H9 (cell line): Measurements from ENCODE around the gene CBR1. TPM values are rescaled to one million over a fixed set of nuclear protein-coding genes. Genes with fewer than 3 reads are reported as not detected.

Source experiments
- DNase-seq: peaks from one replicate; pipeline ENCODE4 v3.0.0-alpha.2; 2017
- H2AFZ ChIP-seq: one replicate; pipeline ENCODE4 v1.6.1; 2013; ENCODE audit warnings: mild to moderate bottlenecking, low read length, control low read depth, moderate library complexity
- H2AK5ac ChIP-seq: 2 replicates; pipeline ENCODE4 v1.6.1; 2013; ENCODE audit warnings: low read length, control low read depth, mixed read lengths; ENCODE audit not compliant: insufficient read length
- H2BK120ac ChIP-seq: one replicate; pipeline ENCODE4 v1.6.1; 2013; ENCODE audit warnings: low read depth, mild to moderate bottlenecking, low read length, control low read depth, inconsistent platforms; ENCODE audit not compliant: poor library complexity, severe bottlenecking
- H2BK12ac ChIP-seq: 2 replicates; pipeline ENCODE4 v1.6.1; 2013; ENCODE audit warnings: low read length, control low read depth, mixed read lengths, low read depth; ENCODE audit not compliant: insufficient read length
- H2BK15ac ChIP-seq: 2 replicates; pipeline ENCODE4 v1.6.1; 2013; ENCODE audit warnings: low read depth, low read length, control low read depth
- H2BK20ac ChIP-seq: one replicate; pipeline ENCODE4 v1.6.1; 2013; ENCODE audit warnings: low read depth, mild to moderate bottlenecking, low read length, control low read depth, inconsistent platforms; ENCODE audit not compliant: poor library complexity, severe bottlenecking
- H2BK5ac ChIP-seq: 2 replicates; pipeline ENCODE4 v1.6.1; 2013; ENCODE audit warnings: low read length, control low read depth, mixed read lengths; ENCODE audit not compliant: insufficient read length
- H3K14ac ChIP-seq: 2 replicates; pipeline ENCODE4 v1.6.1; 2013; ENCODE audit warnings: low read length, control low read depth; ENCODE audit not compliant: insufficient read depth
- H3K18ac ChIP-seq: 2 replicates; pipeline ENCODE4 v1.6.1; 2013; ENCODE audit warnings: low read depth, mild to moderate bottlenecking, mixed read lengths, low read length, control low read depth; ENCODE audit not compliant: insufficient read length
- H3K23ac ChIP-seq: 2 replicates; pipeline ENCODE4 v1.6.1; 2013; ENCODE audit warnings: low read length, control low read depth, mixed read lengths, low read depth; ENCODE audit not compliant: insufficient read length
- H3K23me2 ChIP-seq: 2 replicates; pipeline ENCODE4 v1.6.1; 2013; ENCODE audit warnings: low read depth, mild to moderate bottlenecking, mixed read lengths, low read length, control low read depth; ENCODE audit not compliant: insufficient read length, poor library complexity, severe bottlenecking
- H3K27ac ChIP-seq: 2 replicates; pipeline ENCODE4 v1.5.1; 2013; ENCODE audit warnings: low read length, control low read depth, mixed read lengths, low read depth; ENCODE audit not compliant: insufficient read length
- H3K27me3 ChIP-seq: 2 replicates; pipeline ENCODE4 v1.6.1; 2013; ENCODE audit warnings: low read length, control low read depth, inconsistent platforms; ENCODE audit not compliant: insufficient read depth
- H3K4ac ChIP-seq: 2 replicates; pipeline ENCODE4 v1.6.1; 2013; ENCODE audit warnings: low read depth, mild to moderate bottlenecking, control low read depth, inconsistent platforms, low read length, moderate library complexity
- H3K4me1 ChIP-seq: 2 replicates; pipeline ENCODE4 v1.6.1; 2013; ENCODE audit warnings: low read length, control low read depth, inconsistent platforms; ENCODE audit not compliant: insufficient read depth
- H3K4me2 ChIP-seq: 2 replicates; pipeline ENCODE4 v1.6.1; 2013; ENCODE audit warnings: low read length, control low read depth, mixed read lengths; ENCODE audit not compliant: insufficient read length, insufficient read depth
- H3K56ac ChIP-seq: 2 replicates; pipeline ENCODE4 v1.6.1; 2013; ENCODE audit warnings: low read depth, mild to moderate bottlenecking, mixed read lengths, low read length, control low read depth; ENCODE audit not compliant: insufficient read length
- H3K79me1 ChIP-seq: 2 replicates; pipeline ENCODE4 v1.6.1; 2013; ENCODE audit warnings: low read depth, mild to moderate bottlenecking, moderate library complexity, low read length, control low read depth, inconsistent platforms; ENCODE audit not compliant: insufficient read depth, poor library complexity, severe bottlenecking
- H3K79me2 ChIP-seq: 2 replicates; pipeline ENCODE4 v1.6.1; 2013; ENCODE audit warnings: low read length, control low read depth, inconsistent platforms; ENCODE audit not compliant: insufficient read depth
- H3K9ac ChIP-seq: 2 replicates; pipeline ENCODE4 v1.6.1; 2013; ENCODE audit warnings: low read length, control low read depth, mixed read lengths; ENCODE audit not compliant: insufficient read length; ENCODE audit errors: extremely low read depth
- H3K9me3 ChIP-seq: one replicate; pipeline ENCODE4 v1.6.1; 2013; ENCODE audit warnings: low read depth, low read length, inconsistent platforms; ENCODE audit not compliant: control insufficient read depth
- H3T11ph ChIP-seq: one replicate; pipeline ENCODE4 v1.6.1; 2013; ENCODE audit warnings: mild to moderate bottlenecking, low read length, control low read depth, inconsistent platforms
- H4K20me1 ChIP-seq: one replicate; pipeline ENCODE4 v1.6.1; 2013; ENCODE audit not compliant: control insufficient read depth, insufficient read length, insufficient read depth
- H4K5ac ChIP-seq: 2 replicates; pipeline ENCODE4 v1.6.1; 2013; ENCODE audit warnings: low read depth, mild to moderate bottlenecking, mixed read lengths, low read length, control low read depth; ENCODE audit not compliant: insufficient read length
- H4K8ac ChIP-seq: replicated peaks from 2 replicates; pipeline ENCODE4 v1.6.1; 2013; ENCODE audit warnings: low read length, control low read depth, mixed read lengths, low read depth; ENCODE audit not compliant: insufficient read length
- H4K91ac ChIP-seq: 2 replicates; pipeline ENCODE4 v1.6.1; 2013; ENCODE audit warnings: low read depth, mild to moderate bottlenecking, moderate library complexity, mixed read lengths, low read length, control low read depth; ENCODE audit not compliant: insufficient read length
- H3K27ac Mint-ChIP-seq, 3 experiments: 2 replicates in 2 of 3; 3 replicates in 1 of 3; pipeline ENCODE4 v1.8.0; 2020 to 2021; ENCODE audit warnings: mixed read lengths in 3 of 3, mild to moderate bottlenecking in 1 of 3, moderate library complexity in 1 of 3
- H3K27me3 Mint-ChIP-seq: 2 replicates; pipeline ENCODE4 v1.8.0; 2021; ENCODE audit warnings: low read depth, mild to moderate bottlenecking, moderate library complexity, mixed read lengths
- H3K36me3 Mint-ChIP-seq, 3 experiments: 2 replicates in 2 of 3; 3 replicates in 1 of 3; pipeline ENCODE4 v1.8.0; 2020 to 2021; ENCODE audit warnings: low read depth in 3 of 3, mixed read lengths in 3 of 3; ENCODE audit not compliant: insufficient read depth in 1 of 3
- H3K4me1 Mint-ChIP-seq, 2 experiments: 2 replicates each; pipeline ENCODE4 v1.8.0; 2020; ENCODE audit warnings: mixed read lengths in 2 of 2
- H3K4me3 Mint-ChIP-seq, 2 experiments: 2 replicates in 1 of 2; 3 replicates in 1 of 2; pipeline ENCODE4 v1.8.0; 2020 to 2021; ENCODE audit warnings: mild to moderate bottlenecking in 2 of 2, mixed read lengths in 2 of 2, moderate library complexity in 1 of 2
- H3K9me3 Mint-ChIP-seq, 2 experiments: 2 replicates in 1 of 2; 3 replicates in 1 of 2; pipeline ENCODE4 v1.8.0; 2020; ENCODE audit warnings: mild to moderate bottlenecking in 2 of 2, mixed read lengths in 2 of 2, moderate library complexity in 1 of 2
- CTCF ChIP-seq: fragments of 200-600 bp; sonication (generic); conservative IDR thresholded peaks from 3 replicates; pipeline ENCODE4 v1.8.0; 2021; ENCODE audit warnings: antibody characterized with exemption, mild to moderate bottlenecking
- WGBS: extraction: QIAGEN DNeasy Blood & Tissue Kit; methylation state at CpG from one replicate; pipeline ENCODE4 v1.1.7; 2013; ENCODE audit warnings: missing lambda C conversion rate, low lambda C conversion rate, mixed read lengths; ENCODE audit not compliant: insufficient read length; ENCODE audit errors: extremely low coverage; 5-methylcytosine and 5-hydroxymethylcytosine counted together
- total RNA-seq: library from RNA; stranded (reverse); gene quantifications from 2 replicates; pipeline ENCODE4 v1.2.1, GENCODE V29; 2021

The CBR1 gene
- total RNA-seq, 1 experiment from 2014 or later, result 5.7 TPM

- no peak overlapping the region for H3K18ac ChIP-seq
- no peak overlapping the region for H2AFZ ChIP-seq
- Mint-ChIP-seq H3K27ac (peak overlapping the region in 2 of 3 experiments; percentile 65 to 87; a peak in 2 of 7 replicates), H3K9me3 (no peaks in the 10 kb centered on the region), H3K27me3 (no peaks in the 10 kb centered on the region), H3K4me3 (no peak overlapping the region), H3K4me1 (no peaks in the 10 kb centered on the region), H3K36me3 (peaks cover 59 to 90% (median 80%) of the 10 kb centered on the region in 3 experiments)
- H3K79me2 ChIP-seq, result no peaks in the 10 kb centered on the region; the same call in 1 of the 2 replicates
- DNase-seq, result no peak
- H3K14ac ChIP-seq, result no peak overlapping the region
- H3T11ph ChIP-seq, result no peak overlapping the region
- H3K9me3 ChIP-seq, result no peaks in the 10 kb centered on the region
- H2BK12ac ChIP-seq, result no peak overlapping the region
- H3K4ac ChIP-seq, result no peak overlapping the region
- no CpG with 5 or more reads among the region's 7 CpGs for WGBS
- H3K23ac ChIP-seq, result no peak overlapping the region
- H3K56ac ChIP-seq, result no peak overlapping the region
- H3K23me2 ChIP-seq, result no peaks in the 10 kb centered on the region
- no peak overlapping the region for H3K4me2 ChIP-seq
- H2AK5ac ChIP-seq, result no peak overlapping the region
- H4K8ac ChIP-seq, result no peak overlapping the region
- no peak overlapping the region for H2BK15ac ChIP-seq
- H3K79me1 ChIP-seq, result no peaks in the 10 kb centered on the region
- TF ChIP-seq CTCF, result no peak
- no peak overlapping the region for H3K9ac ChIP-seq
- no peak overlapping the region for H4K5ac ChIP-seq
- no peak overlapping the region for H2BK20ac ChIP-seq
- no peak overlapping the region for H2BK120ac ChIP-seq
- H3K27me3 ChIP-seq, result no peaks in the 10 kb centered on the region
- H4K20me1 ChIP-seq, result no peaks in the 10 kb centered on the region
- no peaks in the 10 kb centered on the region for H3K4me1 ChIP-seq
- no peak overlapping the region for H4K91ac ChIP-seq
- H2BK5ac ChIP-seq, result no peak overlapping the region
- no peak overlapping the region for H3K27ac ChIP-seq
These were observed 21.5 kb upstream of the CBR1 start for GRCh38 chr21:36048357-36048756.
